Spleen (tissue), 11 donors: ENCODE measurements around the gene ADGRA1. TPM values are rescaled to one million over a fixed set of nuclear protein-coding genes. Genes with fewer than 3 reads are reported as not detected.

Experiments used
- DNase-seq: peaks from one replicate; pipeline ENCODE4 v3.0.0-alpha.2; 2020
- H3K27ac ChIP-seq, 8 donors: fragments of 200-600 bp; sonication (generic) in 7 of 8; 1 replicate in 4 of 8; 2 replicates in 4 of 8; pipeline versions ENCODE4 v1.5.0 to v1.8.0; 2016 to 2021; ENCODE audit warnings: inconsistent platforms in 4 of 8, mild to moderate bottlenecking in 4 of 8, moderate library complexity in 1 of 8
- H3K27me3 ChIP-seq, 7 donors: fragments of 200-600 bp; sonication (generic) in 6 of 7; replicated peaks in 1 of 7; 1 replicate in 4 of 7; 2 replicates in 3 of 7; pipeline versions ENCODE4 v1.5.0 to v1.8.0; 2016 to 2021; ENCODE audit warnings: inconsistent platforms in 3 of 7, mild to moderate bottlenecking in 1 of 7
- H3K36me3 ChIP-seq, 6 donors: fragments of 200-600 bp; sonication (generic) in 5 of 6; 1 replicate in 4 of 6; 2 replicates in 2 of 6; pipeline versions ENCODE4 v1.5.0 to v1.8.0; 2016 to 2021; ENCODE audit warnings: inconsistent platforms in 2 of 6
- H3K4me1 ChIP-seq, 6 donors: fragments of 200-600 bp; sonication (generic) in 5 of 6; 1 replicate in 3 of 6; 2 replicates in 3 of 6; pipeline versions ENCODE4 v1.5.0 to v1.8.0; 2016 to 2021; ENCODE audit warnings: inconsistent platforms in 3 of 6
- H3K4me3 ChIP-seq, 8 donors: fragments of 200-600 bp; sonication (generic) in 7 of 8; 1 replicate in 4 of 8; 2 replicates in 4 of 8; pipeline versions ENCODE4 v1.5.0 to v1.8.0; 2016 to 2021; ENCODE audit warnings: inconsistent platforms in 4 of 8, mild to moderate bottlenecking in 4 of 8, moderate library complexity in 2 of 8
- H3K9me3 ChIP-seq, 8 donors: fragments of 200-600 bp; sonication (generic) in 7 of 8; 1 replicate in 4 of 8; 2 replicates in 4 of 8; pipeline versions ENCODE4 v1.5.0 to v1.8.0; 2016 to 2021; ENCODE audit warnings: inconsistent platforms in 4 of 8
- CTCF ChIP-seq, 11 experiments: fragments of 200-600 bp in 7 of 11; fragments of 450-650 bp in 4 of 11; sonication (generic) in 4 of 11; IDR thresholded peaks in 8 of 11; conservative IDR thresholded peaks in 3 of 11; 1 replicate in 7 of 11; 2 replicates in 4 of 11; pipeline versions ENCODE4 v1.4.0 to v1.8.0; 2016 to 2021; ENCODE audit warnings: antibody characterized with exemption in 11 of 11, inconsistent platforms in 4 of 11, mild to moderate bottlenecking in 1 of 11
- POLR2A ChIP-seq, 3 donors: fragments of 450-650 bp; IDR thresholded peaks; one replicate each; pipeline ENCODE4 v1.5.1; 2017; ENCODE audit warnings: antibody characterized with exemption in 3 of 3, mild to moderate bottlenecking in 1 of 3
- POLR2AphosphoS5 ChIP-seq, 3 donors: sonication (generic); formaldehyde crosslinking; IDR thresholded peaks; one replicate each; pipeline ENCODE4 v1.5.1; 2017; ENCODE audit warnings: antibody characterized with exemption in 3 of 3
- whole genome bisulfite sequencing, 5 donors: extraction: QIAGEN DNeasy Blood & Tissue Kit in 3 of 5; methylation state at CpG; one replicate each; pipeline versions ENCODE4 v1.1.5 to v1.1.7; 2013 to 2018; 5-methylcytosine and 5-hydroxymethylcytosine counted together
- intact Hi-C: fragments of 100-400 bp; cut with DNase I; formaldehyde crosslinking; loops from one replicate; pipeline ENCODE4 v1.15.0; 2023; ENCODE audit warnings: low total_unique reads
- polyA plus RNA-seq, 3 donors: library from polyadenylated mRNA; stranded (reverse); fragments of 200-250 nt; gene quantifications; one replicate each; pipeline ENCODE4 v1.2.1, GENCODE V29; 2013
- total RNA-seq, 7 donors: library from RNA; depleted of rRNA in 3 of 7; stranded (reverse); fragments of >200 nt in 3 of 7; fragmentation: NEBNext Ultra II Directional in 4 of 7; extraction: Animal tissue kit (Norgen Biotek cat#: 25700) in 4 of 7; gene quantifications; one replicate each; pipeline versions ENCODE4 v1.1.0 to v1.2.1, GENCODE V29; 2016 to 2021
- donor health status: healthy with polysubstance abuse.
- donor health status: DM: no; HTN: no; CAD: no; lungs with moderate emphysema.
- donor health status: DM: no; HTN: no; CAD: no.
- donor health status: Bipolar disorder and iron deficiency.
- donor health status: healthy.
- donor health status: DM: no; HTN: no; CAD: no.
- donor health status: DM: yes; HTN: yes; CAD: no.

The ADGRA1 gene
- total and polyA plus RNA-seq, 10 donors, result 0.02 to 0.34 (median 0.19) TPM; not detected in 6

GRCh38 chr10:133114251-133114650 is 26.5 kb downstream of the ADGRA1 start:
- peak; percentile 47 for DNase-seq
- peaks cover 0 to 26% (median 14%) of the 10 kb centered on the region in 8 donors for H3K9me3 ChIP-seq
- no peaks in the 10 kb centered on the region for H3K36me3 ChIP-seq
- WGBS, 5 donors, result 86 to 96% (median 89%) methylated on average over 18 of the region's 18 CpGs
- intact Hi-C loops, result no loop called here
- no peak for TF ChIP-seq POLR2AphosphoS5 (IDR thresholded peaks at IDR 0.05)
- TF ChIP-seq CTCF (IDR thresholded peaks at IDR 0.05 in 8 of 11, conservative IDR thresholded peaks at IDR 0.05 in 3 of 11), result no peak
- TF ChIP-seq POLR2A (IDR thresholded peaks at IDR 0.05), result no peak
- H3K27ac ChIP-seq, result no peak overlapping the region
- H3K4me1 ChIP-seq, result peaks cover 0 to 15% (median 0%) of the 10 kb centered on the region in 6 donors
- H3K27me3 ChIP-seq, result peaks cover 0 to 35% (median 0%) of the 10 kb centered on the region in 7 donors
- no peak overlapping the region for H3K4me3 ChIP-seq

- intact Hi-C loops, result no loop called here
- DNase-seq, result peak; percentile 41
- Histone ChIP-seq H3K4me1 (peaks cover 0 to 8% (median 0%) of the 10 kb centered on the region in 6 donors), H3K9me3 (peaks cover 0 to 27% (median 20%) of the 10 kb centered on the region in 8 donors), H3K4me3 (no peak overlapping the region), H3K36me3 (no peaks in the 10 kb centered on the region), H3K27me3 (peaks cover 0 to 32% (median 0%) of the 10 kb centered on the region in 7 donors), H3K27ac (no peak overlapping the region)
- no peak for TF ChIP-seq CTCF (IDR thresholded peaks at IDR 0.05 in 8 of 11, conservative IDR thresholded peaks at IDR 0.05 in 3 of 11)
- no peak for TF ChIP-seq POLR2AphosphoS5 (IDR thresholded peaks at IDR 0.05)
- TF ChIP-seq POLR2A (IDR thresholded peaks at IDR 0.05), result no peak
- WGBS, 5 donors, result 83 to 88% (median 85%) methylated on average over 30 to 33 of the region's 33 CpGs
Measured at GRCh38 chr10:133114726-133115452, 27.2 kb downstream of the ADGRA1 start.

GRCh38 chr10:133115453-133115842 is 27.7 kb downstream of the ADGRA1 start:
- WGBS, 5 donors, result 77 to 87% (median 82%) methylated on average over 12 to 13 of the region's 13 CpGs
- intact Hi-C loops, result no loop called here

More at GRCh38 chr10:133115453-133115842, 27.7 kb downstream of the ADGRA1 start:
- Histone ChIP-seq H3K36me3 (no peaks in the 10 kb centered on the region), H3K27me3 (peaks cover 0 to 27% (median 0%) of the 10 kb centered on the region in 7 donors), H3K4me3 (no peak overlapping the region), H3K9me3 (peaks cover 0 to 32% (median 23%) of the 10 kb centered on the region in 8 donors), H3K4me1 (peaks cover 0 to 3% (median 0%) of the 10 kb centered on the region in 6 donors), H3K27ac (no peak overlapping the region)
- DNase-seq, result peak; percentile 56
- no peak for TF ChIP-seq CTCF (IDR thresholded peaks at IDR 0.05 in 8 of 11, conservative IDR thresholded peaks at IDR 0.05 in 3 of 11)
- TF ChIP-seq POLR2AphosphoS5 (IDR thresholded peaks at IDR 0.05), result no peak
- TF ChIP-seq POLR2A (IDR thresholded peaks at IDR 0.05), result no peak
